OCI-LY7 (cell line): ENCODE results near the gene CAPN7. TPM values are rescaled to one million over a fixed set of nuclear protein-coding genes. Genes with fewer than 3 reads are reported as not detected.

Source experiments
- BruUV-seq: library from RNA; stranded (reverse); fragments of 400-500 nt; replicated peaks from 2 replicates; lab custom pipeline; 2021; lab: Mats Ljungman, UMichigan
- CTCF ChIA-PET: fragments of 300-600 bp; sonication (Branson Sonifier 250); formaldehyde crosslinking; loops from one replicate; lab custom pipeline; 2022; ENCODE audit warnings: antibody characterized with exemption; ENCODE audit not compliant: unreplicated experiment; lab: Charles Lee
- POLR2A ChIA-PET: fragments of 300-600 bp; sonication (Branson Sonifier 250); formaldehyde crosslinking; loops from one replicate; lab custom pipeline; 2022; ENCODE audit warnings: antibody characterized with exemption; lab: Charles Lee
- DNase-seq: peaks from one replicate; pipeline ENCODE4 v3.0.0-alpha.2; 2015; ENCODE audit warnings: low spot score
- H2AFZ ChIP-seq: fragments of 200-600 bp; sonication (generic), shearing (Covaris generic); 2 replicates; pipeline ENCODE4 v1.6.1; 2014; ENCODE audit warnings: mild to moderate bottlenecking, antibody characterized with exemption, low read length, moderate library complexity
- H3K27ac ChIP-seq: fragments of 200-600 bp; sonication (generic); 2 replicates; pipeline ENCODE4 v1.5.1; 2014; ENCODE audit warnings: mixed run types, low read depth, mild to moderate bottlenecking, moderate library complexity, low read length, inconsistent platforms; ENCODE audit not compliant: poor library complexity, severe bottlenecking
- H3K36me3 ChIP-seq: fragments of 200-600 bp; sonication (generic); 2 replicates; pipeline ENCODE4 v1.6.1; 2014; ENCODE audit warnings: mild to moderate bottlenecking, antibody characterized with exemption, low read length, moderate library complexity, mixed read lengths; ENCODE audit not compliant: insufficient read depth
- H3K4me1 ChIP-seq: fragments of 200-600 bp; sonication (generic); 2 replicates; pipeline ENCODE4 v1.5.1; 2014; ENCODE audit warnings: mild to moderate bottlenecking, low read length; ENCODE audit not compliant: insufficient read depth, poor library complexity, severe bottlenecking
- H3K4me2 ChIP-seq: fragments of 200-600 bp; sonication (generic); 2 replicates; pipeline ENCODE4 v1.6.1; 2014; ENCODE audit warnings: mild to moderate bottlenecking, low read length
- H3K4me3 ChIP-seq: fragments of 200-600 bp; sonication (generic); 2 replicates; pipeline ENCODE4 v1.5.1; 2014; ENCODE audit warnings: mild to moderate bottlenecking, low read depth, low read length; ENCODE audit not compliant: poor library complexity, severe bottlenecking
- H3K79me2 ChIP-seq: fragments of 200-600 bp; sonication (generic); 2 replicates; pipeline ENCODE4 v1.6.1; 2016; ENCODE audit warnings: low read depth, mild to moderate bottlenecking, low read length, moderate library complexity, mixed read lengths; ENCODE audit not compliant: insufficient read depth
- H3K9me2 ChIP-seq: fragments of 200-600 bp; sonication (generic); 2 replicates; pipeline ENCODE4 v1.6.1; 2016; ENCODE audit warnings: mild to moderate bottlenecking, low read length, mixed read lengths; ENCODE audit not compliant: insufficient read depth
- H3K9me3 ChIP-seq: fragments of 200-600 bp; sonication (generic); 2 replicates; pipeline ENCODE4 v1.6.1; 2014; ENCODE audit warnings: mild to moderate bottlenecking, mixed run types, low read length, mixed read lengths
- H4K20me1 ChIP-seq: fragments of 200-600 bp; sonication (generic); 2 replicates; pipeline ENCODE4 v1.6.1; 2014; ENCODE audit warnings: mild to moderate bottlenecking, antibody characterized with exemption, low read length, moderate library complexity, mixed read lengths; ENCODE audit not compliant: insufficient read depth
- EZH2phosphoT487 ChIP-seq: fragments of 200-600 bp; sonication (generic); IDR thresholded peaks from 2 replicates; pipeline ENCODE4 v1.6.1; 2018; ENCODE audit warnings: low read depth, borderline replicate concordance, mild to moderate bottlenecking, mixed run types, antibody characterized with exemption, low read length, moderate library complexity, mixed read lengths
- intact Hi-C: fragments of 100-400 bp; cut with micrococcal nuclease; formaldehyde crosslinking; loops from one replicate; pipeline ENCODE4 v1.10.0; 2022; ENCODE audit not compliant: unreplicated experiment
- total RNA-seq, 2 experiments: library from RNA; depleted of rRNA in 1 of 2; stranded (reverse); fragments of >200 nt in 1 of 2; shearing (Covaris generic) in 1 of 2; gene quantifications; 2 replicates each; pipeline ENCODE4 v1.2.3, GENCODE V29; 2014 to 2022
- TF ChIP-seq, protein P1 (sequence below): fragments of 200-600 bp; sonication (generic); conservative IDR thresholded peaks from 2 replicates; pipeline ENCODE4 v1.5.1; 2014; ENCODE audit warnings: mild to moderate bottlenecking, antibody characterized with exemption, low read length, moderate library complexity, mixed read lengths

The CAPN7 gene
- total RNA-seq, 2 experiments from 2014 or later: 33.4 to 41.5 TPM

DNA sequence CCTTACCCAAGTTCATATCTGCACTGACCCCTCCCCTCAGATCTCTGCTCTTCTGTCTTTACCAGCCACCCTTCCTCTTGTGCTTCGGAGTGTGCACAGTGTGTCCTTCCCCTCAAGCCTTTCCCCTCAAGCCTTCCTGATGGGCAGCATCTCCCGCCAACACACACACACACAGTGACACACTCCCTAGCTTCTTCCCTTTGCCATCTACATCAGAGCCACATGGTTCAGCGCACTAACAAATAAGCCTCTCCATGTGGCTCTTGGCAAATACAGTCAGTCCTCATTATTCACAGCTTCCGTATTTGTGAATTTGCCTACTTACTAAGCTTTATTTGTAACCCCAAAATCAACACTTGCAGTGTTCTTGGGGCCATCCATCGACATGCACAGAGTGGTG is 88.9 kb downstream of the CAPN7 start:
- H3K79me2 ChIP-seq: peaks cover 5% of the 10 kb centered on the region; the same call in 1 of the 2 replicates
- H3K4me1 ChIP-seq: peaks cover 45% of the 10 kb centered on the region

DNA sequence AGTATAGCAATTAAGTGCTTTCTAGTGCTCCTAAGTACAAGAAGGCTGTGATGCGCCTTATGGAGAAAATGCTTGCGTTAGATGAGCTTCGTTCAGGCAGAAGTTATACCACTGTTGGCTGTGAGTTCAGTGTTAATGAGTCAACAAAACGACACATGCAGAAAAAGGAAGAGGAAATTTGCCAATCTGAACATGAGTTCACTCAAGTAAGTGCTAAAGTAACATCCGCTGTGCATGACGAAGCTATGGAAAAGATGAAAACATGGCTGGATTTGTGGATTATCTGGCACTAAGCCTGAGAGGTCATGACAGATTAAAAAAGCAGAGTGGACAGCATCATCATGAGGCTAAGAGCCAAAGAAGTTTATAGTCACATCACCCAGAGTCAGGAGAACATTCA is 89.5 kb downstream of the CAPN7 start:
- POLR2A ChIA-PET: interaction anchor here (0.6 to 2.6 kb wide), 8 partner anchors 9 to 93 kb away, joined by 3 to 9 read pairs (median 4); no protein-coding TSS in a partner anchor

More for the DNA sequence above, 88.9 kb downstream of the CAPN7 start:
- ChIA-PET CTCF (no interaction called here), POLR2A (interaction anchor here (0.6 to 2.6 kb wide), 11 partner anchors 9 to 137 kb away, joined by 3 to 9 read pairs (median 3); no protein-coding TSS in a partner anchor)
- Histone ChIP-seq H3K9me3 (no peaks in the 10 kb centered on the region), H3K36me3 (peaks cover 31% of the 10 kb centered on the region), H3K4me3 (no peak overlapping the region), H3K4me2 (peak overlapping the region; percentile 24), H2AFZ (peak overlapping the region; percentile 22; the same call in 1 of the 2 replicates), H4K20me1 (no peaks in the 10 kb centered on the region), H3K27ac (no peak overlapping the region), H3K9me2 (no peaks in the 10 kb centered on the region)
- TF ChIP-seq EZH2phosphoT487: no peak
- TF ChIP-seq, protein P1, sequence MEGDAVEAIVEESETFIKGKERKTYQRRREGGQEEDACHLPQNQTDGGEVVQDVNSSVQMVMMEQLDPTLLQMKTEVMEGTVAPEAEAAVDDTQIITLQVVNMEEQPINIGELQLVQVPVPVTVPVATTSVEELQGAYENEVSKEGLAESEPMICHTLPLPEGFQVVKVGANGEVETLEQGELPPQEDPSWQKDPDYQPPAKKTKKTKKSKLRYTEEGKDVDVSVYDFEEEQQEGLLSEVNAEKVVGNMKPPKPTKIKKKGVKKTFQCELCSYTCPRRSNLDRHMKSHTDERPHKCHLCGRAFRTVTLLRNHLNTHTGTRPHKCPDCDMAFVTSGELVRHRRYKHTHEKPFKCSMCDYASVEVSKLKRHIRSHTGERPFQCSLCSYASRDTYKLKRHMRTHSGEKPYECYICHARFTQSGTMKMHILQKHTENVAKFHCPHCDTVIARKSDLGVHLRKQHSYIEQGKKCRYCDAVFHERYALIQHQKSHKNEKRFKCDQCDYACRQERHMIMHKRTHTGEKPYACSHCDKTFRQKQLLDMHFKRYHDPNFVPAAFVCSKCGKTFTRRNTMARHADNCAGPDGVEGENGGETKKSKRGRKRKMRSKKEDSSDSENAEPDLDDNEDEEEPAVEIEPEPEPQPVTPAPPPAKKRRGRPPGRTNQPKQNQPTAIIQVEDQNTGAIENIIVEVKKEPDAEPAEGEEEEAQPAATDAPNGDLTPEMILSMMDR: no peak
- BruUV-seq: no TSS peak
- intact Hi-C loops: no loop called here
- no peak for DNase-seq

More for the DNA sequence above, 89.5 kb downstream of the CAPN7 start:
- CTCF ChIA-PET: no interaction called here
- peak overlapping the region; percentile 24 for H3K4me2 ChIP-seq
- intact Hi-C loops: no loop called here
- peaks cover 31% of the 10 kb centered on the region for H3K36me3 ChIP-seq
- TF ChIP-seq, protein P1: no peak
- TF ChIP-seq EZH2phosphoT487: no peak
- no peak for DNase-seq
- H3K9me2 ChIP-seq: no peaks in the 10 kb centered on the region
- H2AFZ ChIP-seq: peak overlapping the region; percentile 22; the same call in 1 of the 2 replicates
- H4K20me1 ChIP-seq: no peaks in the 10 kb centered on the region
- H3K79me2 ChIP-seq: peaks cover 5% of the 10 kb centered on the region; the same call in 1 of the 2 replicates
- BruUV-seq: no TSS peak
- no peak overlapping the region for H3K27ac ChIP-seq
- H3K4me3 ChIP-seq: no peak overlapping the region
- no peaks in the 10 kb centered on the region for H3K9me3 ChIP-seq
- peaks cover 48% of the 10 kb centered on the region for H3K4me1 ChIP-seq
